GM12873 (cell line): ENCODE results near the gene LAMA3.

Experiments
- TF ChIP-seq, protein P1 (sequence below): IDR thresholded peaks from 2 replicates; pipeline ENCODE4 v1.5.1; 2012; ENCODE audit warnings: low read depth, mild to moderate bottlenecking, moderate library complexity, low read length, control low read depth; ENCODE audit not compliant: insufficient read depth; ENCODE audit errors: missing control alignments

Gene LAMA3

GRCh38 chr18:23983112-23983511, 293.9 kb downstream of the LAMA3 start:
- TF ChIP-seq, protein P1, sequence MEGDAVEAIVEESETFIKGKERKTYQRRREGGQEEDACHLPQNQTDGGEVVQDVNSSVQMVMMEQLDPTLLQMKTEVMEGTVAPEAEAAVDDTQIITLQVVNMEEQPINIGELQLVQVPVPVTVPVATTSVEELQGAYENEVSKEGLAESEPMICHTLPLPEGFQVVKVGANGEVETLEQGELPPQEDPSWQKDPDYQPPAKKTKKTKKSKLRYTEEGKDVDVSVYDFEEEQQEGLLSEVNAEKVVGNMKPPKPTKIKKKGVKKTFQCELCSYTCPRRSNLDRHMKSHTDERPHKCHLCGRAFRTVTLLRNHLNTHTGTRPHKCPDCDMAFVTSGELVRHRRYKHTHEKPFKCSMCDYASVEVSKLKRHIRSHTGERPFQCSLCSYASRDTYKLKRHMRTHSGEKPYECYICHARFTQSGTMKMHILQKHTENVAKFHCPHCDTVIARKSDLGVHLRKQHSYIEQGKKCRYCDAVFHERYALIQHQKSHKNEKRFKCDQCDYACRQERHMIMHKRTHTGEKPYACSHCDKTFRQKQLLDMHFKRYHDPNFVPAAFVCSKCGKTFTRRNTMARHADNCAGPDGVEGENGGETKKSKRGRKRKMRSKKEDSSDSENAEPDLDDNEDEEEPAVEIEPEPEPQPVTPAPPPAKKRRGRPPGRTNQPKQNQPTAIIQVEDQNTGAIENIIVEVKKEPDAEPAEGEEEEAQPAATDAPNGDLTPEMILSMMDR = no peak

DNA sequence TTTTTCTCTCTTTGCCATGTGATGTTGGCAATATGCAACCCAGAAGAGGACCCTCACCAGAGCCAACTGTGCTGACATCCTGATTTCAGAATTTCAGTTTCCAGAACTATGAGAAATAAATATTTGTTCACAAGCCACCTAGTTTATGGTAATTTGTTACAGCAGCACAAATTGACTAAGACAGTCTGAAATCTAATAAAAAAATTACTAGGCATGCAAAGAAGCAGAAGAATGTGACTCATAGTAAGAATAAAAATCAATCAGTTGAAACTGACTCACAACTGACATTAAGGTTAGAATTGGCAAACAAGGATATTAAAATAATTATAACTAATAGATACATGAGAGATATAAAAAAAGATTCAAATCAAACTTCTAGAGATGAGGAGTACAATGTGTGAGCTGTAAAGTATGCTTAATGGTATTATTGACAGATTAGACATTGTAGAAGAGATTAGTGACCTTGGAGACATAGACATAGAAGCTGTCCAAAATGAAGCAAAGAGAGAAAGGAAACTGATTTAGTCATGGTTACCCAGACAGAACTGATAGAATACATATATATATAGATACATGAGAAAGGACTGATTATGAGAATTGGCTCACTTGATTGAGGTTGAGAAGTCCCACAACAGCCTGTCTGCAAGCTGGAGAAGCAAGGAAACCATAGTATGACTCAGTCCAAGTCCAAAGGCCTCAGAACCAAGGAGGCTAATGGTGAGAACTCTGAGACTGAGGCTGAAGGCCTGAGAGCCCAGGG, 297.5 kb downstream of the LAMA3 start:
- TF ChIP-seq, protein P1 = no peak

DNA sequence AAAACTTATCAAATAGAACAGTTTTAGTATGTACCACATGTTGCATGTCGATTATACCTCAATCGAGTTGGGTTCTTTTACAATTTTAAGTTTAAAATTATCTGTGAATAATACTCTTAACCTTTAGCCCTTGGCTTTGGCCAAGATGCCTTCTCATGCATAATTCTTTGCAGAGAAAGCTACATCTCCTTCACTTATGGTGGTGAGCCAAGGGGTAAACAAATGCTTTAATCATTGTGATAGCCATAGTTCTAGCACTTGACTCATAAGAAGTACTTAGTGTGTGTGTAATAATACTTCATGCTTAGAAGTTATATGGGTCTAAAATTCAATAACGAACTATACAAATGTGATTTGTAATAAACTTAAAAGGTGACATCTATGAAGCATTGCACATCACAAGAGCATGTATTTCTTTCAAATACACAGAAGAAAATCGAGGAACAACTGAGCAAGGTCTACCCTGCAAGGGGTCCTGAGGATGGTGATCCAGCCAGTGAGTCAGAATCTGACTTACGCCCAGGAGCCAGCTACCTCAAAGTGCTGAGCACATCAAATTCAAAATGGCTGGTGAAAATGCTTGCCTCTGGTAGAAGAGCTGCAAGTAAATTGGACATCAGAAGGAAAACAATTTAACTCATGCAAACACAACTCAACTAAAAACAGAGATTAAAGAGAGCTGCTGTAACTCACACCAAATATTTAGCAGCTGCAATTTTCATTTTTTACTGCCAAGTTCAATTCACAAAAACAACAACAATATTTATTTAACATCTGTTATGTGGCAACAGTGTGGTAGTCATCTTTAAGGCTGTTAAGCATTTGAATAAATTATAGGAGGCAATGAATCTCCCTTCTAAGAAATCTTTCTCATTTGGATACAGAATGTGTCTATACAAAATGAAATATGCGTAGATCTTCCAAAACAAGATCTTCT, 301.5 kb downstream of the LAMA3 start:
- TF ChIP-seq, protein P1 = no peak

- TF ChIP-seq, protein P1 = no peak
These were observed 303.1 kb downstream of the LAMA3 start for GRCh38 chr18:23992089-23992940.

DNA sequence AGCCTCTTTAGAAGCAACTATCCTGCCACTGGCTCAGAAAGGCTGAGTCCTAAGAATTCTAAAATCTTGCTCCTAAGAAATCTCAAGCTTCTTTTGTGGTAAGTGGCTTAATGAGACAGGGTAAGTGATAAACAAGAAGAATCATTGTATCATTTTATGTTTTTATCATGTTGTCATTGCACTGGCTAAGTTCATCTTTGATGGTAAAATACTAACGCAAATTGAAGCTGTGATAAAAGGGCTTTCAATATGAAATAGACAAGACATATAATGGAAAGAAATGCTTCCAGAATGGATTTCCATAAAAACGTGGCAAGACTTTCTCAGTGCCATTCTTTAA, 303.7 kb downstream of the LAMA3 start:
- TF ChIP-seq, protein P1 = no peak

DNA sequence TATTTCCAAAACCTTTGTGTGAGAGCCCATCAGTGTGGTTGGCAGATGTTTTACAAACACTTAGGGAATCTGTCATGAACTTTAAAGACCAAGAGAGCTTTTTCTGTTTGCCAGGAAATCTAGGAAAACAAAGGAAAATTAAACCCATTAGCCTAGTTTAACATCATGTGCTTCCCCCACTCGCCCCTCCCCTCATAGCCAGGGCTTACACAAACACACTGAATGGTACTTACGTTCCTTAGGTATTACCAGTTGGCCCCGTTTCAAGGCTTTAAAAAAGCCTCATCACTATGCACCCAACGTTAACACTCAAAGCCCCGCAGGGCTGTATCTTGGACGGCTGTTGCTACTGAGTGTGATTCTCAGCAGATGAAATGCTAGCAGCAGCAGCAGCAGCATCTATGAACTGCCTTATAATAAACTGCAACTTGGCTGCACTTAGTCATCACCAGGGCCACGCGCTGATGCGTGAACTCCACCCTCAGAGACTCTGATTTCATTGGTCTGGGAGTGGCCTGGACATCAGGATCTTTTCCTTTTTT, 305.2 kb downstream of the LAMA3 start:
- TF ChIP-seq, protein P1 = no peak
